ENCODE data around the gene INTS15.
"Not testable (repeated sequence)": the region's sequence is repeated elsewhere in the genome, so short reads cannot be mapped to it uniquely, and the experiment has no call there.

Gene INTS15

DNA sequence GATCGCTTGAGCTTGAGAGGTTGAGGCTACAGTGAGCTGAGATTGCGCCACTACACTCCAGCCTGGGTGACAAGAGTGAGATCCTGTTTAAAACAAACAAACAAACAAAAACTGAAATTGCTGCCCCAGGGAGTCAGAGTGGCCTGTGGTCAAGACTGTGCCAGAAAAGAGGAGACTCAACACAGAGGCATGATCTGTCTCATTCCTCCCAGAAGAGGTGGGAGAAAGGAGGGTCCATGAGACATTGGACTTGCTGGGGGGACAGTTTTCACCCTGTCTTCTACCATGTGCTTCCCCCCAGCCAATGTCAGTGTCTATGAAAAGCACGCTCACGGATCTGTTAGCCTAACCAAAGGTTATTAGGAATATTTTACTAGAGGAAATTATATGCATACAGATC lies 28.8 kb downstream of the INTS15 start:
- DNase-seq (ENCODE audit: low read depth) = no peak

DNA sequence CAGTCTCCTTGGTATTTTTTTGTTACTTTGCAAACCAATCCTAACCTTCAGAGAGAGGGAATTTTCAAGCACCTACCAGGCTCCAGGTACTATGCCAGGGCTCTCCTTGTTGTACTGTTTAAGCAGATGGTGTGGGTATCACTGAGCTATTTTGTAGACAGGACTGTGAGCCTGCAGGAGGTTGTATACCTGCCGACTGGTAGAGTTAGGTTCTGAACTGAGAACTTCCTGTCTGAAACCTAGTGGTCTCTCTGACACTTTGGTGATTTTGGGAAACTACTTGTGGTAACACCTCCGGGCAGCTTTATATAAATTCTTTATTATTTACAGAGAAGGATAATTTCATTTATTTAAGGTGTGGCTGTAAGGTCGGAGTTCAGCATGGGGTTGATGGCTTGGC lies 30.1 kb downstream of the INTS15 start:
- DNase-seq (ENCODE audit: low read depth) = no peak

DNA sequence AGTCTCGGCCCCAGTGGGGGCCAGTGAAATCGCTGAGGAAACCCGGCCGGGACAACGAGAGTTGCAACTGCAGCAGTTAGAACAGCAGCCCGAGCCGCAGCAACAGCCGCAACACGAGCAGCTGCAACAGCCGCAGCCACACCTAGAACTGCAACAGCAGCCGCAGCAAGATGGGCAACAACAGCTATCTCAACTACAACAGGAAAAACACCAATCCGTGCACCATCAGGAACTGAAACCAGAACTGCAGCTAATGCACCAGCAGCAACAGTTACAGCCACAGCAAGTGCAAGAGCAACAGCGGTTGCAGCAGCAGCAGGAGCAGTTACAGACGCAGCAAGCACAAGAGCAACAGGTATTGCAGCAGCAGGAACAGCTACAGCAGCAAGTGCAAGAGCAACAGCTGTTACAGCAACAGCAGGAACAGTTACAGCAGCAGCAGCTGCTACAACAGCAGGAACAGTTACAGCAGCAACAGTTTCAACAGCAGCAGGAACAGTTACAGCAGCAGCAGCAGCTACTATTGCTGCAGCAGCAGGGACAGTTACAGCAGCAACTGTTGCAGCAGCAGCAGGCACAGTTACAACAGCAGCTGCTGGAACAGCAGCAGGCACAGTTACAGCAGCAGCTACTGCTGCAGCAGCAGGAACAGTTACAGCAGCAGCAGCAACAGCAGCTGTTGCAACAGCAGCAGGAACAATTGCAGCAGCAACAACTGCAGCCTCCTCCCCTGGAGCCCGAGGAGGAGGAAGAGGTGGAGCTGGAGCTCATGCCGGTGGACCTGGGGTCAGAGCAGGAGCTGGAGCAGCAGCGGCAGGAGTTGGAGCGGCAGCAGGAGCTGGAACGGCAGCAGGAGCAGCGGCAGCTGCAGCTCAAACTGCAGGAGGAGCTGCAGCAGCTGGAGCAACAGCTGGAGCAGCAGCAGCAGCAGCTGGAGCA lies 31.6 kb downstream of the INTS15 start:
- no peak for DNase-seq (ENCODE audit: low read depth)

DNA sequence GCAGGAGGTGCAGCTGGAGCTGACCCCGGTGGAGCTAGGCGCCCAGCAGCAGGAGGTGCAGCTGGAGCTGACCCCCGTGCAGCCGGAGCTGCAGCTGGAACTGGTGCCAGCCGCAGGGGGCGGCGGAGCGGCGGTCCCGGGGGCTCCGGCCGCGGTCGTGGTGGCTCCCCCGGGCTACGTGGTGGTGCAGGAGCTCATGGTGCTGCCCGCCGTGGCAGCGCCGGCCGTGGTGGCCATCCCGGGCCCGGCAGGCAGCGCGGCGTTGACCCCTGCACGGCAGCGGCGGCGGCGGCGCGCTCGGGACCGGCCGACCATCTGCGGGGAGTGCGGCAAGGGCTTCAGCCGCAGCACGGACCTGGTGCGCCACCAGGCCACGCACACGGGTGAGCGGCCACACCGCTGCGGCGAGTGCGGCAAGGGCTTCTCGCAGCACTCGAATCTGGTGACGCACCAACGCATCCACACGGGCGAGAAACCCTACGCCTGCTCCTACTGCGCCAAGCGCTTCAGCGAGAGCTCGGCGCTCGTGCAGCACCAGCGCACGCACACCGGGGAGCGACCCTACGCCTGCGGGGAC lies 32.4 kb downstream of the INTS15 start:
- no peak for DNase-seq (ENCODE audit: low read depth)

DNA sequence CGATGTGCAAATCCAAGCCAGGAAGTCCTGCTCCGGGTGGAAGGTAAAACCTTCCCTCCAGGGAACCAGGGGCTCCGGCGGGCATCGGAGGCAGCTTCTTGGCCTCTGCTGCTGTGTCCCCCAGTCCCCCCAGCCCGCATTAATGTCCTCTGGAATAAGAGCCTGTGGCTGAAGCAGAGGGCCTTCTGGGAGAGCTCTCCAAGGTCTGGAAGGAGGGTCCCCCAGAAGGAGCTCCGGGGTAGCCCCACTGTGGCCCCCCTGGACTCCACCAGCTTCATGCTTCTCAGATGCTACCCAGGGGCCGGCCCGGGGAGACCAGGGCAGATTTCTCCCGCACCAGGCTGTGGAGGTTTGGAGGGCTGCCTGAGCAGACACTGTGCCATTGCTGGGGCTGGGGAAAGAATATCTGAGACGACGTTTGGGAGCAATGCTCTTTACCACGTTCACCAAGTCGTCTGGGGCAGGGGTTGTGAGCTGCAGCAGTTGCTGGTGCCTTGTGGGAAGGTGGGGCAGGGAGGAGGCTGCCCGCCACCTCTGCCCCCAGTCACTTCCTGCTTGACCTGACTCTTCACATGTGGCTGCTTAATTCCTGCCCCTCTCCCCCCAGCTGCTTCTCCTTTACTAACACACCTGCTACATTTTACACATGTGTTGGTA lies 33.9 kb downstream of the INTS15 start:
- no peak for DNase-seq (ENCODE audit: low read depth)

DNA sequence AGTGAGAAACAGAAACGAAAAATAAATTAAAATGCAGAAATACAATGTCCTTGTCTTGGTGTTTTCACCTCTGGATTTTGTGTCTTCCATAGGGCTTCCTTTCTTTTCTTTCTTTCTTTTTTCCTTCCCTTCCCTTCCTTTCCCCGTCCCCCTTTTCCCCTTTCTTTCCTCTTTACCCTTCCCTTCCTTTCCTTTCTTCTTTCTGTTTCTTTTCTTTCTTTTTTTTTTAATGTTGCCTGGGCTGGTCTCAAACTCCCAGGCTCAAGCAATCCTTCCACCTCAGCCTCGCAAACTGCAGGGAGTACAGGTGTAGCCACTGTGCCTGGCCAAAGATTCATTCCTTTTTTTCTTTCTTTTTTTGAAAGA lies 34.4 kb downstream of the INTS15 start:
- DNase-seq (ENCODE audit: low read depth) = no peak

DNA sequence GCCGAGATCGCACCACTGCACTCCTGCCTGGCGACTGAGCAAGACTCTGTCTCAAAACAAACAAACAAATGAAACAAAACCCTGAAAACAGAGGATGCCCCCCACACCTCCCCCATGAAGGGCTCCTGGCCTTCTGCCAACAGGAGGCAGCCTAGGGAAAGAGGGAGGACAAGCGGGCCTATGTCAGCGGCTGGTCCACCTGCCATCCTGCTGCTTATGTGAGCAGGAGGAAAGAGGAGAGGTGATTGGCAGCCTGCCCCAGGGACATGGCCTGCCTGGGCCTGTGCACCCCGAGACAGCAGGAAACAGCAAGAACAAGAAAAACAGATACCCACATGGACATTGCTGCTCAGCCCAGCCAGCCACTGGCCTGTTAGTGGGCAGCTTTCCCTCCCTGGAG lies 38.2 kb downstream of the INTS15 start:
- no peak for DNase-seq (ENCODE audit: low read depth)

DNA sequence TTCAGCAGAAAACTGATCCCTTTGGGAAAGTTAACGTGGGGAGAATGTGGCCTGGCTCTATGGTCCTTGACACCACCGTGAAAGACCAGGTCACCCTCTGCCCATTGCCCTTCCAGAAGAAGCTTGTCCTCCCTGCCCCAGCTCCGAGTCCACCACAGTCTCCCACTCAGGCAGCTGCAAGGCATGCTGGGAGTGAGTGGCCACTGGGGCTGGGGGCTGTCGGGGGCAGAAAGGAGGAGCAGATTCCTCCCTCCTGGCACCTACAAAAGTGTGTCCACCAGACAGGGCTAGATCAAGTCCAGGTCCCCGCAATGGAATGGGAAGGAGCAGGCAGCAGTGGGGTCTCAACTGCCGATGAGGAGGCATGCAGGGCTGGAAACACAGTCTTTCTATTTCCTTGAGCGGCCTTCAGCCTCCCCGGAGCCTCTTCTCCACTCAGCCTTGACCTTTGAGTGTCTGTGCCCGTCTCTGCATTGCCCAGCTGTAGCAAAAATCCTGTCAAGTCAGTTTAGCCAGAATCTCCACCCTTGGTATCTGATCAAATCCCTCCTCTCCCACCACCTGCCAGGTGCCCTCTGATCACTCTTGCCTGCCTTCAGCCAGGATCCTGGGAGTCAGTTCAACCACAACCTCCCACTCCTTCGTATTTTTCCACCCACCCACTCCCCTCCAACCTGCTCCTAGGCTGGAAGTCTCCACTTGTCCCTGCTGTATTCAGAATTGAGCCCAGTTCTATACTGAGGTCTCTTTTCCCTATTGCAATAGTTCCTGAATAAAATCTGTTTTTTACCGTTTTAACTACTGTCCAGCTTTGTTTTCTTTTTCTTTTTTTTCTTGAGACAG lies 40.4 kb downstream of the INTS15 start:
- DNase-seq (ENCODE audit: low read depth) = no peak

DNA sequence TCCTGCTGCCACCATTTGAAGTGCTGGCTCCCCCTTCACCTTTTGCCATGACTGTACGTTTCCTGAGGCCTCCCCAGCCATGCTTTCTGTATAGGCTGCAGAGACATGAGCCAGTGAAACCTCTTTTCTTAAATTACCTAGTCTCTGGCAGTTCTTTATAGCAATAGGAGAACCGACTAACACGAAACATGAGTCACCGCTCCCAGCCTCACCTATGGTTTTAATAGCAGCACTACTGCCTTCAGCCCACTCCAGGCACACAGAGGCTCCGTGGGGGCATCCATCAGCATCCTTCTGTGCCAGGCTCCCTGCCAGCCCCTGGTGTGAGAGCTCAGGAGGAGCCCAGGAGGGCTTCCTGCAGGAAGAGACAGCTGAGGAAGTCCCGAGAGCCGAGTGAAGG lies 41.8 kb downstream of the INTS15 start:
- DNase-seq (ENCODE audit: low read depth) = no peak

DNA sequence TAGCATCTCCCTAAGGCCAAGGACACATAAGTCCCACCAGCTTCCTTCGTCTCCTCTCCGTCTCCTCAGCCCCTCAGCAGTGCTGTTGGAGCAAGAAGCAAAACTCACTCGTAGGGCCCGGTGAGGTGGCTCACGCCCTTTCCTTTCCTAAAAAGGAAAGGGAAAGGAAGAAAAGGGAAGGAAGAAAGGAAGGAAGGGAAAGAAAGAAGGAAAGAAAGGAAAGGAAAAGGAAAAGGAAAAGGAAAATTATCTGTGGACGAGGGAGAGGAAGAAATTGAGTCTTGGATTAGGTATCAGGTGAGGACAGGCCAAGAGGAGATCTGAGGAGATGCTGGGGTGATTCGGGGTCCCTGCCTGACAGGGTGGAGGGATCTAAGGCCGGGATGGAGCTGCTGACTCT lies 44.2 kb downstream of the INTS15 start:
- no peak for DNase-seq (ENCODE audit: low read depth)

DNA sequence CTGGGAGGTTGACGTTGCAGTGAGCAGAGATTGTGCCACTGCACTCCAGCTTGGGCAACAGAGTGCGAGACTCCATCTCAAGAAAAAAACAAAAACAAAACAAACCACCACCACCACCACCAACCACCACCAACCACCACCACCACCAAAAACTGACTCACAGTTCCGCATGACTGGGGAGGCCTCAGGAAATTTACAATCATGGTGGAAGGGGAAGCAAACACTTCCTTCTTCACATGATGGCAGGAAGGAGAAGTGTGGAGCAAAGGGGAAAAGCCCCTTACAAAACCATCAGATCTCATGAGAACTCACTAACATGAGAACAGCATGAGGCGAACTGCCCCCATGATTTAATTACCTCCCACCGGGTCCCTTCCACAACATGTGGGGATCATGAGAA lies 45.1 kb downstream of the INTS15 start:
- not testable (repeated sequence) for DNase-seq (ENCODE audit: low read depth)

DNA sequence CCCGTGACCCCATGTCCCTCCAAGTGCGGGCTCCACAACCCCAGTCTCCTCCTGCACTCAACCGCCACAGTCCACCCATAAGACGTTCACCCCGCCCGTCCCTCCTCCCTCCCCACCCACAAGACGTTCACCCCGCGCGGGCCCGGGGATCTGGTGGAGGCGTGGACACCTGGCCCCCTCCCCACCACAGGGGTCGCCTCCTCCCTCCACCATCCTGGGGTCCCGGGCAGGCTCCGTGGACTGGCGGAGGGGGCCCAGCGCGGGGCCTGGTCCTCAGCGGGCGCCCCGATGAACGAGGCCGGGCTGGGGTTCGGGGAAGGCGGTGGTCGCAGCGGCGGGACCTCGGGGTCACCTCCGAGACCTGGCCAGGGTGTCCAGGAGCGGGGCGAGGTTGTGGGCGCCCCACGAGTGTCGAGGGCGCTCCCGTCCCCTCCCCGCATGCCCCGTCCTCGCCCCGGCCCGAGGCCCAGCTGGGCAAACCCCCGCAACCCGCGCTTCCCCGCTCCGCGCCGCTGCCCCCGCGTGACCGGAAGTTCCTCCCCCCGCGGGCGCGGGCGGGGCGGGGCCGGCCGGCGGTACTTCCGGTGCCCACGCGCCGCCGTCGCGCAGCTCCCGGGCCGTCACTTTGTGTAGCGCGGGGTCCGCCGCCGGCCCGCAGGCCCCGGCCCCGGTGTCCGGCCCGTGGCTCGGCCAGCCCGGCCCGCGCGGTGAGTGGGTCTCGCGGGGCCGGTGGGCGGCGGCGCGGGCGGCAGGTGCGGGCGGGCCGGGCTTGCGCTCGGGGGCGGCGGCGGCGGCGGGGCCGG lies 47.1 kb downstream of the INTS15 start, which contains the start of gene ZNF316:
Gene ZNF316 (plus strand): TSS at position 578 of the 803 bp plus-strand sequence. CDS start 5,092 bp downstream, outside the sequence.
- DNase-seq (ENCODE audit: low read depth) = peak; percentile 32

DNA sequence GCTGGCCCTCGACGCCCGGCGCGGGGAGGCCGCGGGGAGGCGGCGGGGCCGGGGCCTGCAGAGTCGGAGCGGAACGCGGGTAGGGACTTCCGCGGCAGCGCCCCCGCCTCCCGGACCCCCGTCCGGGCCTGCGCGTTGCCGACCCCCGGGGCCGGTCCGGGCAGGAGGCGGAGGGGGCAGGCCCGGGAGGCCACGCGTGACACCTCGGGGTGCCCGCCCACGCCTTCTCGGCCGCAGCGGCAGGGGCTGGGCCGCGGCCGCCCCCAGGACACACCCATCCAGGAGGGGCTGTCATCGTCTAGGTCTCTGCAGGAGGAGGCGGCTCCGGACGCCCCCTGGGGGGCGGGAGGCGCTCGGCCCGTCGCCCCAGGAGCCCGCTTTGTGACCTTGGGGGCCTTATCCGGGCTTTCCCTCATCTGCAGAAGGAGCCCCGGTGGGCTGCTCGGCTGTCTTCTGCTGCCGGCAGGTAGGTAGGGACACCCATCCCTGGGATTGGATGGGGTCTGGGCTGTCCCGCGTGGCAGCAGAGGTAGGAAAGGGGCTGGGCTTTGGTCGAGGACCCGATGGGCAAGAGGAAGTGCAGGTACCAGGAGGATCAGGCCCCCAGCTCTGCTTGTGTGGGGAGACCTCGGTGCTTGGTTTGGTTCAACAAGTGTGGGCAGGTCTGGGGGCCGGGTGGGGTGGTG lies 47.9 kb downstream of the INTS15 start:
- DNase-seq (ENCODE audit: low read depth) = peak; percentile 45

DNA sequence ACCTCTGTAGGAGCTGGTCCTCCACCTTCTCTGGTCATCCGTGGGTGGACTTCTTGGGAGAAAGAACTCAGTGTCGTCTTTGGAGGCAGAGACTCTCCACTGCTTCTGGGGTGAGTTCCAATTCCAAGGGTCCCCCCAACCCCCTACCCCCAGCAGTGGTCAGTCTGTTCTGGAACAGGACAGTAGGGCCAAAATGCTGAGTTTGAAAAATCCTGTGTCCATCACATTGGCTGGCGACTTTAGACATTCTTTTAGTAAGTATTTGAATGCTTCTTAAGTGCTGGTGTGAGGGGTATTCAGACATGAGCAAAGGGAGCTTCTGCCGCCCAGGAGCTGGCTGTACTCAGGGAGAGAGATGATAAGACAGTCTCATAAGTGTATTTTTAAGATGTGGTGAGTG lies 49.2 kb downstream of the INTS15 start:
- no peak for DNase-seq (ENCODE audit: low read depth)

DNA sequence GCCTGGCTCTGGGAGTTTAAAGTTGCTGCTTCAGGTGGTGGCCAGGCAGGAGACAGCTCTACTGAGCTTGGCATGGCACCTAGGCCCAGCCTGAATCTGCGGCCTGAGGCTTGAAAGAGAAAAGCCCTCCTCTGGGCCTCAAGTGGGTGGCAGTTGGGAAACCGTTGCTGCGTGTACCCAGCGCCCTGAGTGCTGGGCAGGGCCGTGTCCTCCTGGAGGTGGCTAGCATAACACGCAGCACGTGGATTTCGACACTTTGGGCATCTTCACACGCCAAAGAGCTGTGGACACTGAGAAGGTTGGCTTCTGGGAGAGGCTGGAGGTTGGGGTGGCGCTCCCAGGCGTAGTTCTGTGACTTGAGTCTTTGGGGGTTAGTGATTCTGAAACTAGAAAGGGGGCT lies 49.8 kb downstream of the INTS15 start:
- no peak for DNase-seq (ENCODE audit: low read depth)

DNA sequence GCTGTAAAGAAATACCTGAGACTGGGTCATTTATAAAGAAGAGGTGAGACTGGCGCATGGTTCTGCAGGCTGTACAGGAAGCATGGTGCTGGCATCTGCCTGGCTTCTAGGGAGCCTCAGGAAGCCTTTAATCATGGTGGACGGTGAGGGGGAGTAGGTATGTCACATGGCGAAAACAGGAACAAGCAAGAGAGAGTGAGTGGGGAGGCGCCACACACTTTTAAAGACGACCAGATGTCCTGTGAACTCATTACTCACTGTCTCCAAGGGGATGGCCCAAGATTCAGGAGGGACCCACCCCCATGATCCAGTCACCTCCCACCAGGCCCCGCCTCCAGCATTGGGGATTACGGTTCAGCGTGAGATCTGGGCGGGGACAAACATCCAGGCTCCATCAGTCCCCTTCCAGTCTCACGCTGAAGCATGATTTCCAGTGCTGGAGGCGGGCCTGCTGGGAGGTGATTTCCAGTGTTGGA lies 50.5 kb downstream of the INTS15 start:
- DNase-seq (ENCODE audit: low read depth) = no peak

DNA sequence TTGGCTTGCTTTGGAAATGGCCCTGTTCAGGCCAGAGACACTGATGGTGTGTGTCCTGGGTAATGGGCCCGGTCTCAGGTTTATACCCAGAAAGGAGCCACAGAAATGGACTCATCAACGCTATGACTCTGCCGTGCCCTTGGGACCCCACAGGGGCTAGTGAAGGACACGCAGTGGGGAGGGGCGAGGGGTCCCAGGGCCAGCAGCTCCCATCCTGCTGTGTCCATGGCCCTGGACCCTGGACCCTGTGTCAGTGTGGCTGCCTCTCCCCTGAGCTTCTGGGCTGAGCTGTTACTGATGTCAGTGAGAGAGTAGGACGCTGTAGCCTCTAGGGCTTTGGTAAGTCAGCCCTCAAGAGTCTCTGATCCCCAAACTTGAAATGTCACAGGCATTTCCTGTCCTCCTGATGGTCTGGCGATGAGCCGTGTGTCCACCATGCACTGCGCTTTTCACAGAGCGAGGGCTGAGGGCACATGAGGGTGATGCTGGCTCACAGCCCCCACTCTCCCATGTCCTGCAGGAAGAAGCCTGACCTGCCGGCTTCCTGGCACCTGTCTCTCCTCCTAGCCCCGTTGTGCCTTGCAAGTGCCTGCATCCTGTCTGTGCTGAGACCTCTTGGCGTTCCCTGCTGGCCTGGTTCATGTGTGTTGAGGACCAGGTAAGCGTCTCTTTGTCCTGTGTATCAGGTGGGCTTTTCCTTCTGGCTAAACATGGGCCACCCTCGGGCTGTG lies 51.6 kb downstream of the INTS15 start:
- no peak for DNase-seq (ENCODE audit: low read depth)

DNA sequence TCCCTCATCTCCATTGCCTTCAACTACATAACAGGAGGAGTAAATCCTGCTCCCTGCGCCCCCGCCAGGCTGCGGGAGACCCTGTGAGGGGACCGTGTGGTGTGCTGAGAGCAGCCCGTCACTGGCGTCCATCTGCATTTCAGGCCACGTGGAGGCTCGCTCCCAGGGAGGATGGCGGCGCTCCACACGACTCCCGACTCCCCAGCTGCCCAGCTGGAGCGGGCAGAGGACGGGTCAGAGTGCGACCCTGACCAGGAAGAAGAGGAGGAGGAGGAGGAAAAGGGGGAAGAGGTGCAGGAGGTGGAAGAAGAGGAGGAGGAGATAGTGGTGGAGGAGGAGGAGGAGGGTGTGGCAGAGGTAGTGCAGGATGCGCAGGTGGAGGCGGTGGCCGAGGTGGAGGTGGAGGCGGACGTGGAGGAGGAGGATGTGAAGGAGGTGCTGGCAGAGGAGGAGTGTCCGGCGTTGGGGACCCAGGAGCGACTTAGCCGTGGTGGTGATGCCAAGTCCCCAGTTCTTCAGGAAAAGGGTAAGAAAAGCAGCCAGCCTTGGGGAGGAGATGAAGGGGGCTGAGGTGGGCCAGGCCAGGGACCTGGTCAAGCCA lies 52.5 kb downstream of the INTS15 start:
- DNase-seq (ENCODE audit: low read depth) = no peak

DNA sequence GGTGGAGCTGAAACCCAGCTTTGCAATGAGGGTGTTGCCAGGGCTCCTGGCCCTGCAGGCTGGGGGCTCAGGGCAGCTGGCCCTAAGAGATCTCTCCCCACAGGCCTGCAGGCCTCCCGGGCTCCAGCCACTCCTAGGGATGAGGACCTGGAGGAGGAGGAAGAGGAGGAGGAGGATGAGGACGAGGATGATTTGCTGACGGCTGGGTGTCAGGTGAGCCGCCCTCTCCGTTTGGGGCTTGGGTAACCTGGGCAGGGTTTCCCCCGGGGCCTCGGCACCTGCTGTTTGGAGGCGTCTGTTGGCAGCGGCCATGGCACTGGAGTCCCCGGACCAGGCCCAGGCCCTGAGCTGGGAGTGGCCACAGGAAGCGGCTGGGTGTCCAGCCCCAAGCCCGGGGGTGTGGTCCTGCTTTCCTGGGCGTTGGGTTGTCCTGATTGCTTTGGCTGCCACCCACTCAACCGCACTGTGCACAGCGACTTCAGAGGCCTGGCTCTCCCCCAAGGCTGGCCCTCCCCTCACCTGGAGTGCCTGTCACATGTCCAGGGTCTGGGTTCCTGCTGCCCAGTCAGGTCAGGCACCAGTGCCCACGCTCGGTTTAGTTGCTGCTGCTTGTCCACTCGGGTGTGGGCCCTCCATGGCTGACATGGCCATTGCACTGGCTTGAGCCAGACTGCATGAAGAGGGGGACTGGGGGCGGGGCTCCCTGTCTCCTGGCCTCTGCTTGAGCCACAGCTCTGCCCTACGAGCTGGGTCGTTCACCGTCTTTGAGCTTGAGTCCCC lies 53.2 kb downstream of the INTS15 start:
- DNase-seq (ENCODE audit: low read depth) = no peak

Data from T-helper 22 cell (primary cell).